SU-DHL-6 (cell line): ENCODE data around the gene GPR84.

Experiments used
- CTCF ChIP-seq: fragments of 200-600 bp; sonication (generic); IDR thresholded peaks from one replicate; pipeline ENCODE4 v1.5.1; 2017; ENCODE audit warnings: antibody characterized with exemption, mild to moderate bottlenecking, low read length, moderate library complexity; ENCODE audit not compliant: insufficient read depth, poor library complexity, severe bottlenecking
- EZH2phosphoT487 ChIP-seq: fragments of 200-600 bp; sonication (generic), shearing (Covaris generic); conservative IDR thresholded peaks from 2 replicates; pipeline ENCODE4 v1.6.1; 2018; ENCODE audit warnings: mild to moderate bottlenecking, antibody characterized with exemption, low read length, moderate library complexity, mixed read lengths

GRCh38 chr12:54369597-54370131 lies 5.4 kb upstream of the GPR84 start:
- TF ChIP-seq CTCF (no peak), EZH2phosphoT487 (no peak)
